OCI-LY1 (cell line): ENCODE data around the gene CUTA.
A peak's percentile ranks its signal among the peaks of the same experiment; 100 is the strongest.

ENCODE experiments used
- H2AFZ ChIP-seq: fragments of 200-600 bp; sonication (generic), shearing (Covaris generic); 2 replicates; pipeline ENCODE4 v1.6.0; 2014; ENCODE audit warnings: antibody characterized with exemption, mild to moderate bottlenecking, low read length
- H3F3A ChIP-seq: fragments of 200-600 bp; sonication (generic), shearing (Covaris generic); 2 replicates; pipeline ENCODE4 v1.6.0; 2014; ENCODE audit warnings: mild to moderate bottlenecking, antibody characterized with exemption, low read length, moderate library complexity; ENCODE audit not compliant: insufficient read depth
- H3K27ac ChIP-seq: fragments of 200-600 bp; sonication (generic); 2 replicates; pipeline ENCODE4 v1.5.1; 2014; ENCODE audit warnings: low read length, mixed run types, mild to moderate bottlenecking, low read depth; ENCODE audit not compliant: poor library complexity, severe bottlenecking
- H3K27me3 ChIP-seq: fragments of 200-600 bp; sonication (generic); 2 replicates; pipeline ENCODE4 v1.6.0; 2014; ENCODE audit warnings: antibody characterized with exemption, mild to moderate bottlenecking, low read length, moderate library complexity; ENCODE audit not compliant: insufficient read depth
- H3K36me3 ChIP-seq: fragments of 200-600 bp; sonication (generic); 2 replicates; pipeline ENCODE4 v1.6.1; 2014; ENCODE audit warnings: mild to moderate bottlenecking, antibody characterized with exemption, low read length, moderate library complexity, mixed read lengths; ENCODE audit not compliant: insufficient read depth
- H3K4me1 ChIP-seq: fragments of 200-600 bp; sonication (generic); 2 replicates; pipeline ENCODE4 v1.5.1; 2014; ENCODE audit warnings: mild to moderate bottlenecking, low read length, moderate library complexity; ENCODE audit not compliant: insufficient read depth, severe bottlenecking
- H3K4me2 ChIP-seq: fragments of 200-600 bp; sonication (generic), shearing (Covaris generic); 2 replicates; pipeline ENCODE4 v1.6.1; 2014; ENCODE audit warnings: low read length
- H3K4me3 ChIP-seq: fragments of 200-600 bp; sonication (generic); 2 replicates; pipeline ENCODE4 v1.5.1; 2014; ENCODE audit warnings: low read length, low read depth, mild to moderate bottlenecking, mixed read lengths; ENCODE audit not compliant: poor library complexity, severe bottlenecking
- H3K79me2 ChIP-seq: fragments of 200-600 bp; shearing (Covaris generic); 2 replicates; pipeline ENCODE4 v1.6.1; 2016; ENCODE audit warnings: mixed run types, low read length, mixed read lengths; ENCODE audit not compliant: insufficient read depth
- H3K9ac ChIP-seq: fragments of 200-600 bp; sonication (generic), shearing (Covaris generic); 2 replicates; pipeline ENCODE4 v1.6.1; 2014; ENCODE audit warnings: mild to moderate bottlenecking, low read length, mixed read lengths
- H3K9me2 ChIP-seq: fragments of 200-600 bp; sonication (generic), shearing (Covaris generic); 2 replicates; pipeline ENCODE4 v1.6.1; 2014; ENCODE audit warnings: low read depth, mild to moderate bottlenecking, low read length, mixed read lengths
- H3K9me3 ChIP-seq: fragments of 200-600 bp; shearing (Covaris generic); 2 replicates; pipeline ENCODE4 v1.6.1; 2014; ENCODE audit warnings: low read length, mixed read lengths
- H4K20me1 ChIP-seq: fragments of 200-600 bp; sonication (generic), shearing (Covaris generic); 2 replicates; pipeline ENCODE4 v1.6.0; 2016; ENCODE audit warnings: mild to moderate bottlenecking, low read length; ENCODE audit not compliant: insufficient read depth
- EZH2 ChIP-seq: fragments of 200-600 bp; sonication (generic), shearing (Covaris generic); IDR thresholded peaks from 2 replicates; pipeline ENCODE4 v1.8.0; 2017; ENCODE audit warnings: borderline replicate concordance, mixed run types, mild to moderate bottlenecking, antibody characterized with exemption, low read length, moderate library complexity, mixed read lengths
- TF ChIP-seq, protein P1 (sequence below): fragments of 200-600 bp; sonication (generic), shearing (Covaris generic); IDR thresholded peaks from 2 replicates; pipeline ENCODE4 v1.5.1; 2017; ENCODE audit warnings: mild to moderate bottlenecking, antibody characterized with exemption, low read length, moderate library complexity, mixed read lengths

CUTA gene

DNA sequence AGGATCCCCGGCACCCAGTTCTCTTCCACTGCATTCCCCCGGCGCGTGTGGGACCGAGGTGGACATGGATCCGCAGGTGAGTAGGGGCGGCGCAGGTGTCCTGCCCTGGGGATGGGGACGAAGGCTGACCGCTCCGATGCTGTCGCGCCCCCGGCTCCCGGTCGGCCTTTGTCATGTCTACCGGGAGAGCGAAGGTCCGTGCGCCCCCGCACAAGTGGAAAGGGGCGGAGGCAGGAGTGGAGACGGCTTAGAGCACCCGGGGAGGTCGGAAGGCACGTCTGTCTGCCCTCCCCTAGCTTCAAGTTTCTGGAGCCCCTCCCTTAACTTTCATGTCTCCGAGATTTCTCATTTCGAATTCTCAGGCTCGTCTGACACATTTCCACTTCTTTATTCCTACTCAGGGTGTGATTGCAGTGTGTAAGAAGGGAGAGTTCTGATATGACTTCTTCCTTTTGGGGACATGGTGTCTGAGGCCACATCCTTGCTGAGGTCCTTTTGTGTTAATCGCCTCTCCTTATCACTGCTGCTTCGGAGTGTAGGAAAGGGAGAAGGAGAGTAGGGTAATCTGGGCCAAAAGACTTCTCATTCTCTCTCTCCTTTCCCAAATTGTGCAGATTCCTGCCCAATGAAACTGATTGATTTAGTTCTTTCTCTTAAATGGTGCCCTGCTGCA, 25.8 kb downstream of the CUTA start:
- TF ChIP-seq, protein P1, sequence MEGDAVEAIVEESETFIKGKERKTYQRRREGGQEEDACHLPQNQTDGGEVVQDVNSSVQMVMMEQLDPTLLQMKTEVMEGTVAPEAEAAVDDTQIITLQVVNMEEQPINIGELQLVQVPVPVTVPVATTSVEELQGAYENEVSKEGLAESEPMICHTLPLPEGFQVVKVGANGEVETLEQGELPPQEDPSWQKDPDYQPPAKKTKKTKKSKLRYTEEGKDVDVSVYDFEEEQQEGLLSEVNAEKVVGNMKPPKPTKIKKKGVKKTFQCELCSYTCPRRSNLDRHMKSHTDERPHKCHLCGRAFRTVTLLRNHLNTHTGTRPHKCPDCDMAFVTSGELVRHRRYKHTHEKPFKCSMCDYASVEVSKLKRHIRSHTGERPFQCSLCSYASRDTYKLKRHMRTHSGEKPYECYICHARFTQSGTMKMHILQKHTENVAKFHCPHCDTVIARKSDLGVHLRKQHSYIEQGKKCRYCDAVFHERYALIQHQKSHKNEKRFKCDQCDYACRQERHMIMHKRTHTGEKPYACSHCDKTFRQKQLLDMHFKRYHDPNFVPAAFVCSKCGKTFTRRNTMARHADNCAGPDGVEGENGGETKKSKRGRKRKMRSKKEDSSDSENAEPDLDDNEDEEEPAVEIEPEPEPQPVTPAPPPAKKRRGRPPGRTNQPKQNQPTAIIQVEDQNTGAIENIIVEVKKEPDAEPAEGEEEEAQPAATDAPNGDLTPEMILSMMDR, result no peak
- no peak for TF ChIP-seq EZH2
- Histone ChIP-seq H3K4me2 (peak overlapping the region; percentile 81), H3K9ac (peak overlapping the region; percentile 98), H3K9me3 (no peaks in the 10 kb centered on the region), H3F3A (no peaks in the 10 kb centered on the region), H3K27me3 (no peaks in the 10 kb centered on the region), H3K4me3 (peak overlapping the region; percentile 91), H3K4me1 (peaks cover 40% of the 10 kb centered on the region), H3K9me2 (no peaks in the 10 kb centered on the region), H2AFZ (no peak overlapping the region), H4K20me1 (no peaks in the 10 kb centered on the region), H3K27ac (peak overlapping the region; percentile 92), H3K79me2 (peaks cover 48% of the 10 kb centered on the region), H3K36me3 (peaks cover 27% of the 10 kb centered on the region; the same call in 1 of the 2 replicates)

DNA sequence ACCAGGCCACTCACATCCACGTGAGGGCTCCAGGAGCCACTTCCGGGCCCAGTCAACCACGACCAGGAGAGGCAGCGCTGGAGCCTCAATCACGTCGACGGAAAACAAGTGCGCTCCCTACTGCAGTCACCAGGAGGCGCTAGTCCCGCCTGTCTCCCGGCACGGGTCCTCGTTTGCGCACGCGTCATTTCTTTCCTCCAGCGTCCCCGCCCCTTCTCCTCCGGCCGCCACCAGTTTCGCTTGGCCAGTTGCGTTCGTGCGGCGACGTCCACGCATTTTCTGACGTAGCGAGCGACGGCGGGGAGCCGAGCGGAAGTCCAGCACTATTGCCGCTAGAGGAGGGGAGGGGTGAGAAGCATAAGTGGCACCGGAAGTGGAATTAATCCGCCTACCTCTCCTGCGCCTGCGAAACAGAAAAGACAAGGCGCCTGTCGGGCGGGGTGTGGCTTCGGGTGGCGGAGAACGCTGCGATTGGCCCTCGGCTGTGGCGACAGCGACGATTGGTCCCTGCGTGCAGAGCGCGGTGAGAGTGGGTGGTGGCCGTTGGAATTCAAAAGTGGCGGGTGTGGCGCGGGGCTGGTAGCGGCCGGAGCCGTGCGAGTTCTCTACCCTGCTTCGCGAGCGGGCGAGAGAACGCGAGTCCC, 26.5 kb downstream of the CUTA start, which contains the start of gene KIFC1:
Gene KIFC1 (plus strand): TSS at position 546 of the 644 bp plus-strand sequence. CDS start 163 bp downstream, outside the sequence.
- H3K79me2 ChIP-seq, result peaks cover 45% of the 10 kb centered on the region
- no peaks in the 10 kb centered on the region for H3K9me2 ChIP-seq
- peak within 1 kb of the TSS; percentile 98 for H3K9ac ChIP-seq
- peaks cover 40% of the 10 kb centered on the region for H3K4me1 ChIP-seq
- peak within 1 kb of the TSS; percentile 91 for H3K4me3 ChIP-seq
- no peaks in the 10 kb centered on the region for H4K20me1 ChIP-seq
- H3K27ac ChIP-seq, result peak within 1 kb of the TSS; percentile 92
- no peaks in the 10 kb centered on the region for H3K27me3 ChIP-seq
- H3K9me3 ChIP-seq, result no peaks in the 10 kb centered on the region
- peak within 1 kb of the TSS; percentile 84 for H2AFZ ChIP-seq
- peaks cover 26% of the 10 kb centered on the region; the same call in 1 of the 2 replicates for H3K36me3 ChIP-seq
- no peaks in the 10 kb centered on the region for H3F3A ChIP-seq
- peak within 1 kb of the TSS; percentile 81 for H3K4me2 ChIP-seq
- TF ChIP-seq, protein P1, result peak; percentile 84
- no peak for TF ChIP-seq EZH2

DNA sequence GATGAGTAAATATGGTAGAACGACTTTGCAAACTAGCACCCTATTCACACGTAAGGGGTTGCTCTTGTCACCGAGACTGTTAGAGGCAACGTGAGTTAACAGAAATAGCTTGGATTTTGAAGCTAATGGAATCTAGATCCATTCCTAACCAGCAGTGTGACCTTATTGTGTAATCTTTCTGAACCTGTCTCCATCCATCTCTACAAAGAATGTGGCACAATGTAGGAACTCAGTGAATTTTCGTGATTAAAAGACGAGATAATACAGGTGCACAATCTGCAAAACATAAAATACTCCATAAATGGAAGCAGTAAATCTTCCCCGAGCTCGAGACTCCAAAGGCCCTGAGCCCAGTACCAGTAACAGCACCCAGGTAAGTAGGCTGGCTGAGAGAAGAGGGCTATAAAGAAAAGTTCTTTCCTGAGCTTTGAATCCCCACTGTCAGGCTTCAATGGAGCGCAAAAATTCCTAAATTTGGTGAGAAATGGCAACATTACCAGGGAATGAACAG, 27.1 kb downstream of the CUTA start:
- no peaks in the 10 kb centered on the region for H3K9me2 ChIP-seq
- peaks cover 20% of the 10 kb centered on the region; the same call in 1 of the 2 replicates for H3K36me3 ChIP-seq
- peaks cover 38% of the 10 kb centered on the region for H3K4me1 ChIP-seq
- peak overlapping the region; percentile 40 for H3K9ac ChIP-seq
- H3K79me2 ChIP-seq, result peaks cover 39% of the 10 kb centered on the region
- H2AFZ ChIP-seq, result peak overlapping the region; percentile 84
- H3K27me3 ChIP-seq, result no peaks in the 10 kb centered on the region
- no peaks in the 10 kb centered on the region for H4K20me1 ChIP-seq
- TF ChIP-seq, protein P1, result no peak
- no peak for TF ChIP-seq EZH2
- peak overlapping the region; percentile 56 for H3K4me2 ChIP-seq
- no peaks in the 10 kb centered on the region for H3K9me3 ChIP-seq
- peak overlapping the region; percentile 41 for H3K4me3 ChIP-seq
- H3F3A ChIP-seq, result no peaks in the 10 kb centered on the region
- peak overlapping the region; percentile 67 for H3K27ac ChIP-seq
